WTC11 (cell line): ENCODE measurements around the gene CAMK2B.

Experiments used
- ATF2 ChIP-seq: sonication (generic); formaldehyde crosslinking; IDR thresholded peaks from 2 replicates; pipeline ENCODE4 v1.8.1; 2022; ENCODE audit warnings: low read depth, missing genetic modification reagents, borderline replicate concordance
- CTCF ChIP-seq: fragments of 200-600 bp; IDR thresholded peaks from 2 replicates; pipeline ENCODE4 v1.8.0; 2022; ENCODE audit warnings: antibody characterized with exemption
- E2F1 ChIP-seq: sonication (generic); formaldehyde crosslinking; IDR thresholded peaks from 2 replicates; pipeline ENCODE4 v1.8.0; 2022; ENCODE audit warnings: mild to moderate bottlenecking, missing genetic modification reagents
- E2F5 ChIP-seq: sonication (generic); formaldehyde crosslinking; IDR thresholded peaks from 2 replicates; pipeline ENCODE4 v1.8.1; 2022; ENCODE audit warnings: mild to moderate bottlenecking, moderate library complexity, missing genetic modification reagents
- ELF4 ChIP-seq: sonication (generic); formaldehyde crosslinking; IDR thresholded peaks from 2 replicates; pipeline ENCODE4 v1.8.1; 2022; ENCODE audit warnings: low read depth, mild to moderate bottlenecking, moderate library complexity, missing genetic modification reagents
- ETV6 ChIP-seq: sonication (generic); formaldehyde crosslinking; IDR thresholded peaks from 2 replicates; pipeline ENCODE4 v1.8.1; 2022; ENCODE audit warnings: mild to moderate bottlenecking, missing genetic modification reagents
- FOXJ3 ChIP-seq: sonication (generic); formaldehyde crosslinking; IDR thresholded peaks from 2 replicates; pipeline ENCODE4 v1.9.0; 2021; ENCODE audit warnings: missing genetic modification reagents, mild to moderate bottlenecking, borderline replicate concordance
- JUN ChIP-seq: sonication (generic); formaldehyde crosslinking; IDR thresholded peaks from 2 replicates; pipeline ENCODE4 v1.8.0; 2023; ENCODE audit warnings: mild to moderate bottlenecking, missing genetic modification reagents
- NR2C2 ChIP-seq: sonication (generic); formaldehyde crosslinking; IDR thresholded peaks from 2 replicates; pipeline ENCODE4 v1.8.0; 2022; ENCODE audit warnings: mild to moderate bottlenecking, missing genetic modification reagents
- ZBTB21 ChIP-seq: sonication (generic); formaldehyde crosslinking; IDR thresholded peaks from 2 replicates; pipeline ENCODE4 v1.8.1; 2023; ENCODE audit warnings: mild to moderate bottlenecking, missing genetic modification reagents, borderline replicate concordance
- ZNF138 ChIP-seq: sonication (generic); formaldehyde crosslinking; conservative IDR thresholded peaks from 2 replicates; pipeline ENCODE4 v1.8.1; 2022; ENCODE audit warnings: mild to moderate bottlenecking, moderate library complexity, missing genetic modification reagents
- ZNF416 ChIP-seq: fragments of 250-450 bp; sonication (Bioruptor Pico); IDR thresholded peaks from 2 replicates; pipeline ENCODE4 v1.9.0; 2021; ENCODE audit warnings: mild to moderate bottlenecking, inconsistent platforms
- ZNF425 ChIP-seq: fragments of 250-450 bp; sonication (Bioruptor Pico); conservative IDR thresholded peaks from 2 replicates; pipeline ENCODE4 v1.9.0; 2021; ENCODE audit warnings: mild to moderate bottlenecking

- TF ChIP-seq ZNF138 (CRISPR knock-in tag) (no peak), CTCF (no peak), FOXJ3 (CRISPR knock-in tag) (no peak), JUN (CRISPR knock-in tag) (no peak), ZBTB21 (CRISPR knock-in tag) (no peak), E2F5 (CRISPR knock-in tag) (no peak), ZNF425 (no peak), ZNF416 (CRISPR knock-in tag) (no peak), NR2C2 (CRISPR knock-in tag) (no peak), ETV6 (no peak), ATF2 (CRISPR knock-in tag) (no peak), E2F1 (no peak), ELF4 (CRISPR knock-in tag) (no peak)
Observed at GRCh38 chr7:44191171-44191570, 134.2 kb downstream of the CAMK2B start.
